ENCODE results near the gene TMEM179.

DNA sequence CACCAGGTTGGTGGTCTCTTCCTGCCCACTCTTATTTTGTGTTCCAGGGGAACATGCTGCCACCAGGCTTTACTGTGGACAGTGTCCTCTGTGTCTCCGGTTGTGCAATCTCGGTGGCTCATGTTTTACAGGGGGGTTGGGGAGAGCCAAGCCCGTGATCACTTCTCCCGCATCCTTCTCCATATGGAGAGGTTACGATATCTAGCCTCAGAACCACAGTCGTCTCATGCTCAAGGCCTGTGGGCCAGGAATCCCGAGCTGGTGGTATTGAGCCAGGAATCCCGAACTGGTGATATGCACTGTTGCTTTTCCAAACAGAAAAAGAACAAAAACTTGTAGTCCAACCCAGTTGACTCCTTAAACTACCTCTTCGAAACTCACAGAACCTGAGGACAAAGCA is 47.8 kb upstream of the TMEM179 start:
- TF ChIP-seq, protein P1, sequence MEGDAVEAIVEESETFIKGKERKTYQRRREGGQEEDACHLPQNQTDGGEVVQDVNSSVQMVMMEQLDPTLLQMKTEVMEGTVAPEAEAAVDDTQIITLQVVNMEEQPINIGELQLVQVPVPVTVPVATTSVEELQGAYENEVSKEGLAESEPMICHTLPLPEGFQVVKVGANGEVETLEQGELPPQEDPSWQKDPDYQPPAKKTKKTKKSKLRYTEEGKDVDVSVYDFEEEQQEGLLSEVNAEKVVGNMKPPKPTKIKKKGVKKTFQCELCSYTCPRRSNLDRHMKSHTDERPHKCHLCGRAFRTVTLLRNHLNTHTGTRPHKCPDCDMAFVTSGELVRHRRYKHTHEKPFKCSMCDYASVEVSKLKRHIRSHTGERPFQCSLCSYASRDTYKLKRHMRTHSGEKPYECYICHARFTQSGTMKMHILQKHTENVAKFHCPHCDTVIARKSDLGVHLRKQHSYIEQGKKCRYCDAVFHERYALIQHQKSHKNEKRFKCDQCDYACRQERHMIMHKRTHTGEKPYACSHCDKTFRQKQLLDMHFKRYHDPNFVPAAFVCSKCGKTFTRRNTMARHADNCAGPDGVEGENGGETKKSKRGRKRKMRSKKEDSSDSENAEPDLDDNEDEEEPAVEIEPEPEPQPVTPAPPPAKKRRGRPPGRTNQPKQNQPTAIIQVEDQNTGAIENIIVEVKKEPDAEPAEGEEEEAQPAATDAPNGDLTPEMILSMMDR (IDR thresholded peaks at IDR 0.05; ENCODE audit: low read depth, low read length, poor library complexity, severe bottlenecking): no peak
- TF ChIP-seq EZH2phosphoT487 (IDR thresholded peaks at IDR 0.05; ENCODE audit: borderline replicate concordance, low read length): no peak

Measured in DOHH2 (cell line).